Trophoblast cell (in vitro differentiated cells and primary cell): ENCODE measurements around the gene NAA80.
"Not testable (repeated sequence)": the region's sequence is repeated elsewhere in the genome, so short reads cannot be mapped to it uniquely, and the experiment has no call there.

Experiments
- DNase-seq, 2 donors: peaks; one replicate each; pipeline ENCODE4 v3.0.0-alpha.2; 2016
- H2AFZ ChIP-seq: 2 replicates; pipeline ENCODE4 v1.6.1; 2013; ENCODE audit warnings: low read length, moderate library complexity, mild to moderate bottlenecking; ENCODE audit not compliant: insufficient read depth, poor library complexity
- H2AK5ac ChIP-seq: 2 replicates; pipeline ENCODE4 v1.6.1; 2013; ENCODE audit warnings: mild to moderate bottlenecking, low read length
- H2BK120ac ChIP-seq: 2 replicates; pipeline ENCODE4 v1.6.1; 2013; ENCODE audit warnings: low read length, mild to moderate bottlenecking, moderate library complexity; ENCODE audit not compliant: insufficient read depth, poor library complexity
- H2BK12ac ChIP-seq: 2 replicates; pipeline ENCODE4 v1.6.1; 2013; ENCODE audit warnings: mild to moderate bottlenecking, low read length, moderate library complexity
- H2BK5ac ChIP-seq: 2 replicates; pipeline ENCODE4 v1.6.1; 2013; ENCODE audit warnings: low read length, low read depth, moderate library complexity, mild to moderate bottlenecking; ENCODE audit not compliant: poor library complexity
- H3K14ac ChIP-seq: 2 replicates; pipeline ENCODE4 v1.6.1; 2013; ENCODE audit warnings: mild to moderate bottlenecking, low read length
- H3K18ac ChIP-seq: 2 replicates; pipeline ENCODE4 v1.6.1; 2013; ENCODE audit warnings: mild to moderate bottlenecking, low read length
- H3K23ac ChIP-seq: 2 replicates; pipeline ENCODE4 v1.6.1; 2013; ENCODE audit warnings: low read length
- H3K27ac ChIP-seq: 2 replicates; pipeline ENCODE4 v1.5.1; 2013; ENCODE audit warnings: low read depth, mild to moderate bottlenecking, inconsistent platforms, low read length, moderate library complexity
- H3K27me3 ChIP-seq: 2 replicates; pipeline ENCODE4 v1.6.1; 2013; ENCODE audit warnings: inconsistent platforms, mild to moderate bottlenecking, low read length, moderate library complexity; ENCODE audit not compliant: insufficient read depth
- H3K36me3 ChIP-seq, 2 experiments: 1 replicate in 1 of 2; 2 replicates in 1 of 2; pipeline ENCODE4 v1.6.1; 2013; ENCODE audit warnings: low read length in 2 of 2, mild to moderate bottlenecking in 2 of 2, moderate library complexity in 1 of 2; ENCODE audit not compliant: insufficient read depth in 2 of 2, control insufficient read depth in 1 of 2
- H3K4ac ChIP-seq: 2 replicates; pipeline ENCODE4 v1.6.1; 2013; ENCODE audit warnings: low read depth, mild to moderate bottlenecking, low read length, moderate library complexity
- H3K4me1 ChIP-seq, 2 experiments: 1 replicate in 1 of 2; 2 replicates in 1 of 2; pipeline ENCODE4 v1.6.1; 2013; ENCODE audit warnings: low read length in 2 of 2, mild to moderate bottlenecking in 2 of 2, moderate library complexity in 1 of 2; ENCODE audit not compliant: insufficient read depth in 2 of 2, control insufficient read depth in 1 of 2
- H3K4me2 ChIP-seq: 2 replicates; pipeline ENCODE4 v1.6.1; 2013; ENCODE audit warnings: inconsistent platforms, mild to moderate bottlenecking, low read length, moderate library complexity
- H3K4me3 ChIP-seq: 2 replicates; pipeline ENCODE4 v1.5.1; 2013; ENCODE audit warnings: mild to moderate bottlenecking, low read depth, low read length, inconsistent platforms
- H3K79me1 ChIP-seq: one replicate; pipeline ENCODE4 v1.6.1; 2013; ENCODE audit warnings: low read length
- H3K79me2 ChIP-seq: 2 replicates; pipeline ENCODE4 v1.6.1; 2013; ENCODE audit warnings: low read length, mild to moderate bottlenecking; ENCODE audit not compliant: control insufficient read depth, insufficient read depth, poor library complexity
- H3K9ac ChIP-seq: 2 replicates; pipeline ENCODE4 v1.6.1; 2013; ENCODE audit warnings: mild to moderate bottlenecking, low read length
- H3K9me3 ChIP-seq: 2 replicates; pipeline ENCODE4 v1.6.1; 2013; ENCODE audit warnings: low read depth, mild to moderate bottlenecking, control low read depth, inconsistent platforms, low read length; ENCODE audit not compliant: insufficient read depth
- H4K12ac ChIP-seq: 2 replicates; pipeline ENCODE4 v1.6.1; 2013; ENCODE audit warnings: low read depth, mild to moderate bottlenecking, low read length, moderate library complexity
- H4K8ac ChIP-seq: 2 replicates; pipeline ENCODE4 v1.6.1; 2013; ENCODE audit warnings: low read depth, mild to moderate bottlenecking, low read length, moderate library complexity
- H4K91ac ChIP-seq: one replicate; pipeline ENCODE4 v1.6.1; 2013; ENCODE audit warnings: low read depth, mild to moderate bottlenecking, low read length, moderate library complexity
- WGBS: extraction: QIAGEN DNeasy Blood & Tissue Kit; methylation state at CpG from one replicate; pipeline ENCODE4 v1.1.7; 2013; ENCODE audit warnings: missing lambda C conversion rate; ENCODE audit not compliant: insufficient read length, insufficient coverage; ENCODE audit errors: extremely low coverage; 5-methylcytosine and 5-hydroxymethylcytosine counted together

The NAA80 gene

GRCh38 chr3:50288387-50289007, 10.7 kb downstream of the NAA80 start:
- no peak for DNase-seq
- no peak overlapping the region for H2AFZ ChIP-seq
- no peak overlapping the region for H4K12ac ChIP-seq
- H2BK12ac ChIP-seq: no peak overlapping the region
- no peak overlapping the region for H3K27ac ChIP-seq
- H3K79me2 ChIP-seq: peaks cover 4% of the 10 kb centered on the region
- H3K27me3 ChIP-seq: no peaks in the 10 kb centered on the region
- no peak overlapping the region for H3K9ac ChIP-seq
- no peak overlapping the region for H4K91ac ChIP-seq
- no peak overlapping the region for H4K8ac ChIP-seq
- H3K14ac ChIP-seq: no peak overlapping the region
- H2AK5ac ChIP-seq: no peak overlapping the region
- no peak overlapping the region for H2BK120ac ChIP-seq
- H3K36me3 ChIP-seq: peaks cover 42 to 43% of the 10 kb centered on the region in 2 experiments
- peaks cover 7% of the 10 kb centered on the region for H3K9me3 ChIP-seq
- H2BK5ac ChIP-seq: no peak overlapping the region
- WGBS: no CpG with 5 or more reads among the region's 23 CpGs
- peaks cover 9% of the 10 kb centered on the region for H3K79me1 ChIP-seq
- no peak overlapping the region for H3K18ac ChIP-seq
- H3K23ac ChIP-seq: no peak overlapping the region
- H3K4me1 ChIP-seq: peaks cover 6 to 10% of the 10 kb centered on the region in 2 experiments
- H3K4ac ChIP-seq: no peak overlapping the region
- H3K4me3 ChIP-seq: no peak overlapping the region
- H3K4me2 ChIP-seq: no peak overlapping the region

GRCh38 chr3:50287262-50287661, 11.9 kb downstream of the NAA80 start:
- peaks cover 6% of the 10 kb centered on the region for H3K79me1 ChIP-seq

GRCh38 chr3:50286322-50287227, 12.6 kb downstream of the NAA80 start:
- WGBS: no CpG with 5 or more reads among the region's 28 CpGs
- peaks cover 7% of the 10 kb centered on the region for H3K9me3 ChIP-seq

More at GRCh38 chr3:50287262-50287661, 11.9 kb downstream of the NAA80 start:
- DNase-seq: no peak
- Histone ChIP-seq H3K27me3 (no peaks in the 10 kb centered on the region), H4K12ac (no peak overlapping the region), H2BK5ac (no peak overlapping the region), H2BK12ac (no peak overlapping the region), H3K79me2 (peaks cover 4% of the 10 kb centered on the region), H4K91ac (no peak overlapping the region), H3K9me3 (peaks cover 7% of the 10 kb centered on the region), H3K4me1 (peaks cover 3 to 7% of the 10 kb centered on the region in 2 experiments), H4K8ac (no peak overlapping the region), H3K27ac (no peak overlapping the region), H3K9ac (no peak overlapping the region), H2AK5ac (no peak overlapping the region), H2BK120ac (no peak overlapping the region), H3K36me3 (peaks cover 42 to 43% of the 10 kb centered on the region in 2 experiments), H3K23ac (no peak overlapping the region), H3K4me3 (no peak overlapping the region), H2AFZ (no peak overlapping the region), H3K4ac (no peak overlapping the region), H3K14ac (no peak overlapping the region), H3K4me2 (no peak overlapping the region), H3K18ac (no peak overlapping the region)
- no CpG with 5 or more reads among the region's 1 CpG for WGBS

GRCh38 chr3:50284121-50284520, 15.1 kb downstream of the NAA80 start:
- H3K23ac ChIP-seq, H3K14ac ChIP-seq, H3K18ac ChIP-seq, H3K79me1 ChIP-seq, H4K12ac ChIP-seq, H2BK5ac ChIP-seq, DNase-seq, H2BK120ac ChIP-seq, H3K4me2 ChIP-seq, H3K4ac ChIP-seq, H2BK12ac ChIP-seq, H4K8ac ChIP-seq, H3K79me2 ChIP-seq, H3K4me1 ChIP-seq, H4K91ac ChIP-seq, H2AK5ac ChIP-seq, H2AFZ ChIP-seq, H3K9me3 ChIP-seq, H3K4me3 ChIP-seq, H3K27me3 ChIP-seq, H3K9ac ChIP-seq, H3K27ac ChIP-seq: not testable (repeated sequence)
- no CpG with 5 or more reads among the region's 6 CpGs for WGBS
- H3K36me3 ChIP-seq: peaks cover 27 to 29% of the 10 kb centered on the region in 2 experiments

More at GRCh38 chr3:50286322-50287227, 12.6 kb downstream of the NAA80 start:
- Histone ChIP-seq H2BK12ac (no peak overlapping the region), H3K36me3 (peaks cover 42 to 43% of the 10 kb centered on the region in 2 experiments), H3K79me1 (peaks cover under 1% of the 10 kb centered on the region), H3K4me3 (no peak overlapping the region), H4K8ac (no peak overlapping the region), H3K4me2 (no peak overlapping the region), H2BK5ac (no peak overlapping the region), H2AFZ (no peak overlapping the region), H3K18ac (no peak overlapping the region), H2AK5ac (no peak overlapping the region), H3K27me3 (no peaks in the 10 kb centered on the region), H3K23ac (no peak overlapping the region), H3K27ac (no peak overlapping the region), H4K91ac (no peak overlapping the region), H2BK120ac (no peak overlapping the region), H3K79me2 (peaks cover under 1% of the 10 kb centered on the region), H3K9ac (no peak overlapping the region), H4K12ac (no peak overlapping the region), H3K4ac (no peak overlapping the region), H3K4me1 (peaks cover 3 to 5% of the 10 kb centered on the region in 2 experiments), H3K14ac (no peak overlapping the region)
- no peak for DNase-seq
